ENCODE results near the gene MRTFB.
A peak's percentile ranks its signal among the peaks of the same experiment; 100 is the strongest.

Gene MRTFB

DNA sequence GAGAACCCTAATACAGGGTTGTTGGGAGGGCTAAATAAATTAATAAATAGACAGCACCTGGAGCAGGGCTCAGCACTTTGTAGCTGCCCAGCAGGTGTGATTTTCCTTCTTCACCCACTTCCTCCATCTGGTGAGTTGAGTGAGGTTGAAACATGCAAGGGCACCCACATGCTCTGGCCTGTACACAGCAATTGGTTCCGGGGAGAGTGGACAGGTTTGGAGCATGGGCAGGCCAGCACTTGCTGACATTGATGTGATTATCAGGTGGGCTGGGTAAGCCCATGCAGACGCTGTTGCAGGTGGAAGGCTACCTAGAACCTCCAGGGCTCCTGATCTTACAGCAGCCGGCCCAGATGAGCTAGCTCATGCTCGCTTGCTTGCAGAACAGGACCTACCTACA lies 1.3 kb upstream of the MRTFB start:
- DNase-seq, result no peak

DNA sequence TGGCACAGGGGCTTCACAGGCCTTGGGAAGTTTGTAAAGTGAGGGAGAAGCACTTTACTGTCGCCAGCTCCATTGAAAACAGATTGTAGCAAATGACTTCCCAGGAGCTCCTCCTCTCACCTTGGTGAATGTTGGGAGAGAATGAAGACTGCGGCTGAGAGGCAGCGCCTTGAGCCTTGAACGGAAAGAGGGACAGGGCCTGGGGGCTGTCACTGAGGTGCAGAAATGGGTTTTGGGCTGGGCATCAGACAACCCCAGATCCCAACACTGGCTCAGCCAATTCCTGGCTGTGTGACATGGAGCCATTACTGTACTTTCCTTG lies 603 bp upstream of the MRTFB start:
- DNase-seq, result no peak

DNA sequence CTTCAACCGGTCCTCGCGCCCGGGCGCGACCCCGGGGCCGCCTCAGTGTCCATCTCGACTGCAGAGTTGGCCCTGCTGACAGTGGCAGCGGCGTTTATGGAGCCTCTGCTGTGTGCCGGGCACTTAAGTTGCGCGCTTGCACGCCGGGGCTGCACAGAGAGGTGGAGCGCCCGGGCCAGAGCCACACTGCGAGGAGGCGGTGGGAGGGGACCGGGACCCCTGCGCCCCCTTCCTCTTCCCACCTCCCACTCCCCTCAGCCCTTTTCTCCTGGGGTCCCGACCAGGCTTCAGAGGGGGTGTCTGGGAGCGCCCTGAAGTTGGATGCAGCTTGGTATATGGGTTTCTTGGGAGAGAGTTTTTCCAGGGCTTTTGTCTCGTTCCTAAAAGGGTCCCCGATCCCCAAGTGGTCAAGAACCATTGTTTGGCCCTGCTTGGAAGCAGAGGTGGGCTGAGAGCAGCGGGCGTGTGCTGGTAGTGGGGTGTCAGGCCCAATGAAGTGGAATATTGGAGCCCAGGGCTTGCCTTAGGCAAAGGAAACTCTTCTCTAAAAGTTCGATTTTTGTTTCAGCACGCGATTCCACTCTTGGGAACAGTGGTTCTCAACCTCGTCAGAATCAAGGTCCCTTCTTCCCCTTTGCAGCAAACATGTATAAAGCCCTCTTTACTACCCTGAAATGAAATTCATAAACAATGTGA lies 605 bp downstream of the MRTFB start:
- DNase-seq, result no peak

DNA sequence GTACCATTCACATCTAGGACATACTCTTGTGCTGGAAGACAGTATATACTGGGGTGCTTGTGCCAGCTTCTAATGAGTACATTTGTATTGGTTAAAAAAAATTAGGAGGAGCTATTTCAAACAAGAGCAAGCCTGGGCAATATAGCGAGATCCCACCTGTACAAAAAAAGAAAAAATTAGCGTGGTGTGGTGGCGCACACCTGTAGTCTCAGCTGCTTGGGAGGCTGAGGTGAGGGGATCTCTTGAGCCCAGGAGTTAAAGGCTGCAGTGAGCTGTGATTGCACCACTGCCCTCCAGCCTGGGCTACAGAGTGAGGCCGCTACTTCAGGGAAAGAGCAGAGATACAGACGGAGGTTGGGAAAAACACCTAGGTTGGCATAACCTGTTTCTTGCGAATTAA lies 1.2 kb downstream of the MRTFB start:
- no peak for DNase-seq

- DNase-seq, result no peak
These were observed 3.4 kb downstream of the MRTFB start for GRCh38 chr16:14074544-14074943.

GRCh38 chr16:14077918-14078317 lies 6.8 kb downstream of the MRTFB start:
- no peak for DNase-seq

DNA sequence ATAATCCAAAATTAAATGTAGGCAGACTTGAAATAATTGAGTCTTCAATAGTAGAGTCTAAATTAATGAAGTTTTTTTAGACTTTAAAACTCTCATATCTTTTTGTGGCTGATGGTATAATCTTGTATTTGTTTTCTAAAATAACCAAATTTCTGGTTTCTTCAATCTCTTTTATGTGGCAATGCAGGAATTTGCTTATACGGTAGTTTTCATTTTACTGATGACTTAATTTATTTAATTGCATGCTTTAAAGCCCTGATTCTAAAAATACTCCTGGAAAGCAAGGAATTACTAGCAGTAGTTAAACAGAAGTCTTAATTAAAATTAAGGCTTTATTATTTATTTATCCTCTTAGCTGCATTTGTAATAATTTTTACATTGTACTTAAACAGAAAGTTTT lies 15.4 kb downstream of the MRTFB start:
- DNase-seq, result no peak

- no peak for DNase-seq
These were observed 16.1 kb downstream of the MRTFB start for GRCh38 chr16:14087181-14087580.

DNA sequence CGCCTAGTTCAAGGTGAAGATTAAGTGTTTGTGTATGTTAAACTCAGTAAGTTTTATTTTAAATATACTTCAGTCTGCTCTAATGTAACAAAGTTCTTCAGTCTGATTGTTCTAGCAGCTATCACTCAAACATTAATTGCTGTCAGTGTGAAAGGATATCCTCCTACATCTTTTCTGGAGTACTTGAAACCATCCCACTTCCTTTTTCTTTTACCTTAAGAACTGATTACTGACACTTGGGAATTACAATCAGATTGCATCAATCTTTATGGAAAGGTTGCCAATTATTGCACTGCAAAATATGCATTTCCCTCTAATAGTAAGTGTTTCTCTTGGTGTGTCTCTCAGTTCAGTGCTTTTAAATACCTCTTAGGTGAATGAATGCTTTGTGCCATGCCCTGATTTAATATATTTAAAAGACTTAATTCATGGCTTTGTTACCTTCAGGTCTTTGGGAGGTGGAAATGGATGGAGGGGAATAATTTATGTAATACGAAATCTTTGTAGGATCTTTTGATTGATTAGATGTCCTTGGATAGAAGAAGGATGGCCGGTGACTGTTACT lies 16.6 kb downstream of the MRTFB start:
- DNase-seq, result no peak

- DNase-seq, result no peak
These were observed 17.1 kb downstream of the MRTFB start for GRCh38 chr16:14088155-14088753.

DNA sequence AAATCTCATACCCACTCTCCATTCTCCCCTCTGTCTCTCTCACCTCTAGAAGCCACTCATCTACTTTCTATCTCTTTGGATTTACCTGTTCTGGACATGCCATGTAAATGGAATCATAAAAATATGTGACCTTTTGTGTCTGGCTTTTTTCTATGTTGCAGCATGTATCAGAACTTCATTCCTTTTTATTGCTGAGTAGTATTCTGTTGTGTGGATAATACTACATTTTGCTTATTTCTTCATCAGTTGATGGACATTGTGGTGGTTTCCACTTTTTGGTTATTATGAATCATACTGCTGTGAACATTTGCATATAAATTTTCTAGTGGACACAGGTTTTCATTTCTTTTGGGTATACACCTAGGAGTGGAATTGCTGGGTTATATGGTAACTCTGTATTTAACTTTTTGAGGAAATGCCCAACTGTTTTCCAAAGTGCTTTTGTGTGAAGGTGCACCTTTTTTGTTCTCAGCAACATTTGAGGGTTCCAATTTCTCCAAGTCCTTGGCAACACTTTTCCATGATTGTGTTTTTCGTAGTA lies 18.2 kb downstream of the MRTFB start:
- no peak for DNase-seq

- no peak for DNase-seq
These were observed 21.4 kb downstream of the MRTFB start for GRCh38 chr16:14092561-14092960.

- no peak for DNase-seq
These were observed 24.9 kb downstream of the MRTFB start for GRCh38 chr16:14095883-14096551.

DNA sequence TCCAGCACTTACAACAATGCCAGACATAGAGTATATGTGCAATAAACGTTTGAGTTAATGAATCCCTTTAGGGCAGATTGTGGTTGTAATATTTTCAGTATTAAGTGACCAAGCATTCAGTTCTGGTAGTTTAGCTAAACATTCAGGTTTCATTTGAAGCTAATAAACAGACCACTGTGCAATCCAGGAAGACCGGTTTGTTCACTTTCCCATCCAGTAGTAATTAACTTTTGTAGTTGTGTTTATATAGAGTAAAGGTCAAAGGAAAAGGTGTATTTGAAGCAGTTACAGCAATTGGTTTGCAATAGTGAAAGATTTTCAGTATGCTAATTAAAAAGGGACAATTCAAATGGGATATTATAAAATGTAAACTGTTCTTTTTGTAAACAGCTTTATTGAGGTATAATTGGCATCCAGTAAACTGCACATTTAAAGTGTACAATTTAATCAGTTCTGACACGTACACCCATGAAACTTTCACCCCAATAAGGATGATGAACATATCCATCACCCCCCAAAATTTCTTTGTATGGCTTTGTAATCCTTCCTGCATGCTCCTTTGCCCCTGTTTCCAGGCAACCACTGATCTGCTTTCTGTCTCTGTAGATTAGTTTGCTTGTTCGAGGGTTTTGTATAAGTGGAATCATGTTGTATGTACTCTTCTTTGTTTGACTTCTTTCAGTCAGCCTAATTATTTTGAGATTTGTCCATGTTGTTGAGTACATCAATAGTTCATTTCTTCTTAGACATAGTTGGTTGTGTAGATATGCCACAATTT lies 26.3 kb downstream of the MRTFB start:
- peak; percentile 30 for DNase-seq

- DNase-seq, result no peak
These were observed 27.0 kb downstream of the MRTFB start for GRCh38 chr16:14098081-14098480.

DNA sequence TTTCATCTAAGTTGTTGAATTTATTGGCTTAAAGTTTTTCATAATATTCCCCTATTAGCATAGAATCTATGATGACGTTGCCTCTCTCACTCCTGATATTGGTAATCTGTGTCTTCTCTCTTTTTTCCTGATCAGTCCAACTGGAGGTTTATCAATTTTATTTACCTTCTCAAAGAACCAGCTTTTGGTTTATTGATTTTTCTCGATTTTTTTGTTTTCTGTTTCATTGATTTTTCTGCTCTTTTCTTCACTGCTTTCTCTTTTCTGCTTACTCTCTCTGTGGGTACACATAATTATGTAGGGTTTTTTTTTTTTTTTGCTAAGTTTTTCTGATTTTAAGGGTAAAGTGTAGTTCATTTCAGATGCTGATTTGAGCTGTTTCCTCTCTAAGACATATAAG lies 29.7 kb downstream of the MRTFB start:
- DNase-seq, result no peak

DNA sequence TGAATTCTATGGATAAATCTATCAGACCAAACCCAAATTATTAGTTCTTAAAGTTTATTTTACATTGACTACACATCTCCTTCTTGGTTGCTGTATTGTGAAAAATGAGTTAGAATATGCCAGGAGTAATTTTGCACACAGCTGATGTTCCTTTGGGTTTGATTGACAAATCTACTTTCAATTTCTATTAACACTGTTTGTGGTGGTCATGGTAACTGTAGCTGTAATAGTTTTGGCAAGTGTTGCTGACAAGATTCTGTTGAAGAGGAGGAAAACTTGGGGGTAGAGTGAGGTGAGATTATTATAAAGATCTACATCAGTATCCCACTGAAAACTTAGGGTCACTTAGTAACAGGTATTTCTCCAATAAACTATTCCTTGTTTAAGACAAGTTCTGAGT lies 30.3 kb downstream of the MRTFB start:
- no peak for DNase-seq

GRCh38 chr16:14102925-14103720 lies 32.0 kb downstream of the MRTFB start:
- DNase-seq, result no peak

GRCh38 chr16:14104066-14104465 lies 32.9 kb downstream of the MRTFB start:
- no peak for DNase-seq

DNA sequence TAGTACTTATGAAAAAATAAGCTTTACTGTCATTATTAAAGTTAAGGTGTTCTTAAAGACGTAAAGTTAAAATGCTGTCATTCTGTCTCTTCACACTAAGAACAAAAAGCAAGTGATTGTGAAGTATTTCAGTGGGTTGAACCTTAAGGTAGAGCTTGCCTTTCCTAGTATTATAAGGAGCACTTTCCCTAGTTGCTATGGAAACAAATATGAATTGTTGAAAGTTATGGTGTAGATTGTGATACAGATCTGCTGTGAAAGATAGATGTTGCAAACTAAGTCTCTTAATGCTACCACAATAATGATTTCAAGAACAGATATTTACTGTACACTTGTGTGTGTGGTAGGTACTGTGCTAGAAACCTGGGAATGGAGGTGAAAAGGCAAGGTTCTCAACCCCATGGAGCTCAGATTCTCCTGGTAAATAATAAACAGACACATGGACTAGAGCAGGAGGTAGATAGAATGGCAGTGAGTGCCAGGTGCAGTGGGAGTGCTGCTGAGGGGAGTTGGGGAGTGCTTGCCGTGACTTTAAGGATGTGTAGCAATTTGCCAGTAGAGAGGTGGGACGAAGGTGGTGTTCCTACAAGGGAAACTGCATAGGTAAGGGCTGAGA lies 34.7 kb downstream of the MRTFB start:
- no peak for DNase-seq

DNA sequence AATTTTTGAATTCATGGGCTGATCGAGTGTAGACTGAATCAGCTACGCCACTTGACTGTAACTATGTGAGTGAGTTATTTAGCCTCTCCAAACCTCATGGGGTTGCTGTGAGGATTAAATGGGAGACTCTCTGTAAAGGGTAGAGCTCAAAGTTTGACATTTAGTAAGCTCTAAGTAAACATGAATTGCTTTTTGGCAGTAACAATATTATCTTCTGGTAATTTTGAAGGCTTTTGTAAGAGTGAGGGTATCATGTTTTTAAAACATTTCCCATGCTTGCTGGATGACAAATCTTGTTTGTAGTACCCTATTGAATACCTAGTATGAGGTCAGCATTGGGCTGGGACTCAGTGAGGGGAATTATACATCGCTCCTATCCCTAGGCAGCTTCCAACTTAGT lies 35.3 kb downstream of the MRTFB start:
- no peak for DNase-seq

DNA sequence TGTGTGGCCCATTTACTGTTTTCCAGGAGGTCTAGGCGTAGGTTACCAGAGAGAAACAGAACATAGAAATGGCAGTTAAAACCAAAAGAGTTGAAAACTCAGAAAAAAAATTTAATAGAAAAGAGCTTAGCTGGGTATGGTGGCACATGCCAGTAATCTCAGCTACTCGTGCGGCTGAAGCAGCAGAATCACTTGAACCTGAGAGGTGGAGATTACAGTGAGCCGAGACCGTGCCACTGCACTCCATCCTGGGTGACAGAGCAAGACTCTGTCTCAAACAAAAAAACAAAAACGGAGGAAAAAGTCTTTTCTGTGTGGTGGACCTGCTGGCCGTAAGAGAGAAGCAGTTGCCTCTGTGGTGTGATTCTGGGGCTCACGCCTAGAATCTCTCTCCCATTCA lies 35.8 kb downstream of the MRTFB start:
- DNase-seq, result no peak

Measured in eye (tissue), 1 donor.